Neutrophil (primary cell): ENCODE results near the gene CTBP2.

ENCODE experiments used
- H3K27ac ChIP-seq: fragments of 200-600 bp; sonication (generic); 2 replicates; pipeline ENCODE4 v1.5.1; 2016; ENCODE audit warnings: mild to moderate bottlenecking, moderate library complexity
- H3K27me3 ChIP-seq: fragments of 200-600 bp; sonication (generic); 2 replicates; pipeline ENCODE4 v1.6.0; 2016; ENCODE audit warnings: mild to moderate bottlenecking
- H3K36me3 ChIP-seq: fragments of 200-600 bp; sonication (generic); 2 replicates; pipeline ENCODE4 v1.5.1; 2017
- H3K4me1 ChIP-seq, 2 experiments: fragments of 200-600 bp in 1 of 2; sonication (generic) in 1 of 2; 1 replicate in 1 of 2; 2 replicates in 1 of 2; pipeline versions ENCODE4 v1.5.1 to v1.6.1; 2013 to 2016; ENCODE audit warnings: low read depth in 1 of 2, low read length in 1 of 2, mild to moderate bottlenecking in 1 of 2, moderate library complexity in 1 of 2; ENCODE audit not compliant: control insufficient read depth in 1 of 2, insufficient read depth in 1 of 2
- H3K4me3 ChIP-seq, 2 experiments: fragments of 200-600 bp in 1 of 2; sonication (generic) in 1 of 2; 1 replicate in 1 of 2; 2 replicates in 1 of 2; pipeline ENCODE4 v1.5.1; 2013 to 2016; ENCODE audit warnings: low read depth in 1 of 2, low read length in 1 of 2, mild to moderate bottlenecking in 1 of 2, moderate library complexity in 1 of 2
- H3K9me3 ChIP-seq: fragments of 200-600 bp; sonication (generic); 2 replicates; pipeline ENCODE4 v1.5.1; 2016
- TF ChIP-seq, protein P1 (sequence below): fragments of 200-600 bp; sonication (generic); IDR thresholded peaks from 2 replicates; pipeline ENCODE4 v1.5.1; 2016; ENCODE audit warnings: antibody characterized with exemption

The CTBP2 gene

DNA sequence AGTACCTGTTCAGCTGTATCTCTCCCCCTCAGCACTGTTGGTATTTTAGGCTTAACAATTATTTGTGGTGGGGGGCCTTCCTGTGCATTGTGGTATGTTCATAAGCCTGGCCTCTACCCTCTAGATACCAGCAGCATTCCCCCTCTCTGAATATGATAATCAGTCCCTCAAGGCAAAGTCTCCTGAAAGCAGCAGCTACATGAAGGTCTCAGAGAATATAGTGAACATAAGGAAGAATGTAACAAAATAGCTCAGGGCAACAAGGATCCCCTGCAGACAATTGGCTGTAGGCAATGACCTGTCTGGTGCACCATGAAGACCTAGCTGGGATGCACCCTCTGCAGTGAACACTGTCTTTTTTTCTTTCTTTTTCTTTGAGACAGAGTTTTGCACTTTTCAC, 86.4 kb downstream of the CTBP2 start:
- Histone ChIP-seq H3K27me3 (no peaks in the 10 kb centered on the region), H3K4me3 (no peak overlapping the region), H3K4me1 (peaks cover 10 to 12% of the 10 kb centered on the region in 2 experiments), H3K27ac (no peak overlapping the region), H3K36me3 (peaks cover 31% of the 10 kb centered on the region), H3K9me3 (no peaks in the 10 kb centered on the region)
- TF ChIP-seq, protein P1, sequence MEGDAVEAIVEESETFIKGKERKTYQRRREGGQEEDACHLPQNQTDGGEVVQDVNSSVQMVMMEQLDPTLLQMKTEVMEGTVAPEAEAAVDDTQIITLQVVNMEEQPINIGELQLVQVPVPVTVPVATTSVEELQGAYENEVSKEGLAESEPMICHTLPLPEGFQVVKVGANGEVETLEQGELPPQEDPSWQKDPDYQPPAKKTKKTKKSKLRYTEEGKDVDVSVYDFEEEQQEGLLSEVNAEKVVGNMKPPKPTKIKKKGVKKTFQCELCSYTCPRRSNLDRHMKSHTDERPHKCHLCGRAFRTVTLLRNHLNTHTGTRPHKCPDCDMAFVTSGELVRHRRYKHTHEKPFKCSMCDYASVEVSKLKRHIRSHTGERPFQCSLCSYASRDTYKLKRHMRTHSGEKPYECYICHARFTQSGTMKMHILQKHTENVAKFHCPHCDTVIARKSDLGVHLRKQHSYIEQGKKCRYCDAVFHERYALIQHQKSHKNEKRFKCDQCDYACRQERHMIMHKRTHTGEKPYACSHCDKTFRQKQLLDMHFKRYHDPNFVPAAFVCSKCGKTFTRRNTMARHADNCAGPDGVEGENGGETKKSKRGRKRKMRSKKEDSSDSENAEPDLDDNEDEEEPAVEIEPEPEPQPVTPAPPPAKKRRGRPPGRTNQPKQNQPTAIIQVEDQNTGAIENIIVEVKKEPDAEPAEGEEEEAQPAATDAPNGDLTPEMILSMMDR, result no peak

DNA sequence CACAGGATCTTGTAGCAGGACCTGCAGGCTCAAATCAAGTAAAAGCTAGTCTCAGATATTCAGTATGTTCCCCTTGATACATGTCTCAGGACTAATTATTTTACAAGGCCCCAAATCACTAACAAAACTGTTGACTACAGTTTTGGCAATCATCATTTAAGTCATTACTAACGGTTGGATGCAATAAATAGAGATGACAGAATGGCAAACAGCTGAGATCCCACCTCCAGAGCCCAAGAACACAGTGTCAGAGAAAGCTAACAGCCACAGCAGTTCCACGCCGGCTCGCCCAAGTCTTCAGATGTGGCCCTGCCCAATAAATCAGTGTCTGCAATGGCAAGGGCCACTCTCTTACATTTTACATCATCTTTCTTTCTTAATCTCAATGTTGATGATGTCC, 87.6 kb downstream of the CTBP2 start:
- TF ChIP-seq, protein P1, result no peak

DNA sequence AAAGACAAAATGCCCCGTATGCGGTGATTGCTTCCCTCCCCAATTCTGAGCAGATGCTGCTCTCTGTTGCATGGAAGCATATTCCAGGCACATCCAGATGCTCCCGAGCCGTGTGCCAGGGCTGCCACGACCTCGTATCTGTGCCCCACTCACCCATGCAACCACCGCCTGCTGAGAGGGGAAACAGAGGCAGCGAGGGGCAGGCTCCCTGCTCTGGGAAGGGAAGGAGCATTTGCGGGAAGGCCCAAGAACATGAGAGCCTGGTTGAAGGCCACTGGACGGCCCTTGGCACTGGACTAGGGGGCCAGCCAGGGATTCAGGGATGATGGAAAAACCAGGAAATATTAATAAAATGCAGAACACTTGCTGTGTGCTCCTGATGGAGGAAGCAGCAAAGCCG, 89.4 kb downstream of the CTBP2 start:
- Histone ChIP-seq H3K27ac (peak overlapping the region; percentile 13), H3K4me3 (no peak overlapping the region), H3K4me1 (peaks cover 18 to 25% of the 10 kb centered on the region in 2 experiments), H3K36me3 (peaks cover 22% of the 10 kb centered on the region), H3K27me3 (no peaks in the 10 kb centered on the region), H3K9me3 (no peaks in the 10 kb centered on the region)
- TF ChIP-seq, protein P1, result no peak

More for the DNA sequence above, 87.6 kb downstream of the CTBP2 start:
- Histone ChIP-seq H3K36me3 (peaks cover 31% of the 10 kb centered on the region), H3K4me3 (no peak overlapping the region), H3K9me3 (no peaks in the 10 kb centered on the region), H3K27ac (peak overlapping the region; percentile 13), H3K4me1 (peaks cover 10 to 16% of the 10 kb centered on the region in 2 experiments), H3K27me3 (no peaks in the 10 kb centered on the region)

DNA sequence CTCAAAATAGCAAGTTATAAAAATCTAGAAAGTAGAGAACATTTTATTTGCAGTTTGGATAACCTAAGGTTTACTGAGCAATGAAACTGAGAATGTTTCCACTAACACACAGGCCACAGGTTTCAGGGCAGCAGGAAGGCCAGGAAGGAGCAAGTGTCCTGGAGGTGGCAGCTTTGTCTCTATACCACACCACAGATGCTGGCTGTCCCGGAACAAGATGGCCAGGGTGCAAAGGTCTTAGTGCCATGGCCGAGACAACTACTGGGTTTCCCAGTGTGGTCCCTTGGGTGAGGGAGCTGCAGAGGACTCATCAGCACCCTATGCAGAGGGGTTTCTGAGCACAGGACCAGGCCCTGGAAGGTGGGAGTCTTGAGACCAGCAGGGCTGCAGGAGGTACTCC, 92.0 kb downstream of the CTBP2 start:
- Histone ChIP-seq H3K4me1 (peaks cover 44 to 51% of the 10 kb centered on the region in 2 experiments), H3K36me3 (peaks cover 6% of the 10 kb centered on the region), H3K9me3 (no peaks in the 10 kb centered on the region), H3K27ac (peak overlapping the region; percentile 23), H3K27me3 (no peaks in the 10 kb centered on the region), H3K4me3 (no peak overlapping the region)
- TF ChIP-seq, protein P1, result no peak

DNA sequence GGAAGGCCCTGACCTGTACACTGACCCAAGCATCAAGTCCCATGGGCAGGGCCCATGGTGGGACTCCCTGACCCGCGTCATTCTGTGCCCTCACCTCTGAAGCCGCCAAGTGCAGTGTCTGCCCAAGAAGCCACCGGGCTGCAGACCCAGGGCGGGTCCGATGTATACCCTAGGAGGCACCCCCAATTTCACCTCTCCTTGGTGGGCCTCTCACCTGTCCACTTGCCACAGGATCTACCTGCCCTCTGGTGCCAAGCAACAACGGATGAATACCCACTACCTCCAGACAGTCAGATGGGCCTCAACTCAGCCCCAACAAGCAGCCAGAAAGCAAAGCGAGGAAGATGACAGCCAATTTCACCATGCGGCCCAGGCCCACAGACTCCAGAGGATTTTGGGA, 92.6 kb downstream of the CTBP2 start:
- no peak overlapping the region for H3K4me3 ChIP-seq
- H3K27ac ChIP-seq, result no peak overlapping the region
- TF ChIP-seq, protein P1, result no peak
- peaks cover 1% of the 10 kb centered on the region for H3K36me3 ChIP-seq
- no peaks in the 10 kb centered on the region for H3K27me3 ChIP-seq
- peaks cover 50 to 57% of the 10 kb centered on the region in 2 experiments for H3K4me1 ChIP-seq
- no peaks in the 10 kb centered on the region for H3K9me3 ChIP-seq
